ENCODE measurements around the gene OR2D2. TPM values are rescaled to one million over a fixed set of nuclear protein-coding genes. Genes with fewer than 3 reads are reported as not detected.

The OR2D2 gene
- total RNA-seq, 1 experiment from 2014 or later = 0.20 TPM

GRCh38 chr11:6925636-6926207, 33.4 kb upstream of the OR2D2 start:
- ATAC-seq (peak; percentile 69), DNase-seq (ENCODE audit: low read depth, low spot score) (peak; percentile 54)
- ChIA-PET POLR2A (interaction anchor here (1.0 kb wide), 2 partner anchors 9 to 21 kb away, joined by 3 to 4 read pairs; no protein-coding TSS in a partner anchor), RAD21 (ENCODE audit: low non-redundant PET in 1 of 2, low total read pairs in 2 of 2, uncharacterized antibody in 2 of 2, unreplicated experiment in 2 of 2) (no interaction called here), CTCF (no interaction called here)
- Histone ChIP-seq H3K9me3 (ENCODE audit: control insufficient read depth in 1 of 2, insufficient read depth in 1 of 2, low read depth in 1 of 2, low read length in 2 of 2) (no peaks in the 10 kb centered on the region), H3K36me3 (ENCODE audit: control insufficient read depth in 1 of 2, insufficient read depth in 2 of 2, low read length in 2 of 2) (no peaks in the 10 kb centered on the region; a peak in 1 of 4 replicates), H3K9me2 (ENCODE audit: insufficient read depth) (no peaks in the 10 kb centered on the region), H3K27me3 (ENCODE audit: insufficient read depth, low read length) (no peaks in the 10 kb centered on the region), H3K4me2 (ENCODE audit: low read length) (peak overlapping the region; percentile 78), H4K20me1 (ENCODE audit: insufficient read depth) (no peaks in the 10 kb centered on the region), H3K4me1 (ENCODE audit: control insufficient read depth in 1 of 2, insufficient read depth in 2 of 2, low read length in 2 of 2) (peaks cover 11 to 15% of the 10 kb centered on the region in 2 experiments), H3K27ac (ENCODE audit: low read depth, low read length) (peak overlapping the region; percentile 89), H3K4me3 (replicated peaks in 1 of 2; ENCODE audit: low read depth in 1 of 2, low read length in 2 of 2) (peak overlapping the region; percentile 78 to 93), H3K9ac (ENCODE audit: low read length) (peak overlapping the region; percentile 86), H2AFZ (ENCODE audit: low read depth, low read length, poor library complexity, severe bottlenecking) (peak overlapping the region; percentile 89), H3K79me2 (ENCODE audit: insufficient read depth, low read length) (peaks cover 38% of the 10 kb centered on the region)
- BruUV-seq (replicated peaks) = TSS peak; percentile 79
- TF ChIP-seq ZBTB33 (IDR thresholded peaks at IDR 0.05; ENCODE audit: extremely low read depth, insufficient replicate concordance, low read length) = no peak
- TF ChIP-seq TCF7L2 (IDR thresholded peaks at IDR 0.05; ENCODE audit: borderline replicate concordance, extremely low read depth, insufficient read depth, insufficient read length) = no peak
- no peak for TF ChIP-seq SRF (IDR thresholded peaks at IDR 0.05; ENCODE audit: low read depth)
- no peak for TF ChIP-seq SIN3A (IDR thresholded peaks at IDR 0.05; ENCODE audit: low read depth)
- no peak for TF ChIP-seq SP1 (IDR thresholded peaks at IDR 0.05; ENCODE audit: low read depth)
- TF ChIP-seq EZH2phosphoT487 (IDR thresholded peaks at IDR 0.05; ENCODE audit: borderline replicate concordance) = no peak
- no peak for TF ChIP-seq FOSL1 (IDR thresholded peaks at IDR 0.05; ENCODE audit: low read depth)
- no peak for TF ChIP-seq ZNF274 (IDR thresholded peaks at IDR 0.05; ENCODE audit: low read depth, low read length)
- no peak for TF ChIP-seq REST (IDR thresholded peaks at IDR 0.05; ENCODE audit: low read depth)
- no peak for TF ChIP-seq RAD21 (IDR thresholded peaks at IDR 0.05; ENCODE audit: low read depth)
- no peak for TF ChIP-seq EGR1 (IDR thresholded peaks at IDR 0.05; ENCODE audit: low read depth)
- no peak for TF ChIP-seq ATF3 (IDR thresholded peaks at IDR 0.05)
- intact Hi-C loops (cut with micrococcal nuclease) = no loop called here

All from HCT116 (cell line).